GM21526 (cell line): ENCODE results near the gene CHRNB2.

Source experiments
- ATAC-seq: cut with Tn5 transposase; IDR thresholded peaks from one replicate; pipeline ENCODE4 v1.9.1; 2021; ENCODE audit warnings: moderate library complexity; ENCODE audit not compliant: unreplicated experiment, low FRiP score

The CHRNB2 gene

DNA sequence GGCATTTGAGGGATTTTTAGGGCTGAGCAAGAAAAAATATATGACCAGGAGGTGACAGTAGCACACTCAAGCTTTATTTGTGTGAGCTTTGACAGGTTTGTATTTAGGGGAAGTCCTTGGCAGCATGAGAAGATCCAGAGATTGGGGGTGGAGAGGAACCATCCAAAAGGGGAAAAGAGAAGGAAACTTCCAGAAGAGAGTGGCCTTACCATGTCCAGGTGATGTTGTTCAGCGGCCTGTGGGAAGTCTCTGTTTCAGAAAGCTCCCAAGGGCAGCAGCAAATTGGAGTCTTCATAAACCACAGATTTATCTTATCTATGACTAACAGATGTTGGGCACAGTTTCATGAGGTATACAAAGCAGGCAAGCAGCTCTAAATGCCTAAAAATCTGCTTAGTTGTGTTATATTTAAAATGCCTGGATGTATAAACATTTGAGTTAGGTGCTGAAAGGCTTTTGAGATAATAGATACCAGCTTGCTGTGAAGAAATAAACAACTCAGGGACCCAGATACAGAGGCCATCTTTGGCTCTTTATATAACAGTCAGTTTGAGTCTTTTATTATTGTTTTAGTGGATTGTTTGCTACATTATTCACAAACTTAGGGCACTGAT lies 61.6 kb downstream of the CHRNB2 start:
- no peak for ATAC-seq
